GM18951 (cell line): ENCODE data around the gene CFAP74.

ENCODE experiments used
- POLR2A ChIP-seq: IDR thresholded peaks from 4 replicates; pipeline ENCODE4 v1.6.1; 2011; ENCODE audit warnings: mild to moderate bottlenecking; ENCODE audit not compliant: insufficient read length, insufficient read depth; ENCODE audit errors: extremely low read depth
- in situ Hi-C: fragments of 300-500 bp; cut with MboI; formaldehyde crosslinking; loops from one replicate; pipeline ENCODE4 v1.12.0; 2022; ENCODE audit warnings: low sequenced_read_pairs, mixed read lengths, inconsistent platforms; ENCODE audit not compliant: unreplicated experiment

CFAP74 gene

GRCh38 chr1:2000850-2001249 is 2.7 kb downstream of the CFAP74 start:
- TF ChIP-seq POLR2A = no peak
- in situ Hi-C loops = no loop called here

- in situ Hi-C loops = no loop called here
- TF ChIP-seq POLR2A = no peak
Observed at GRCh38 chr1:2000432-2000831, 3.2 kb downstream of the CFAP74 start.

GRCh38 chr1:1997576-1997975 is 6.0 kb downstream of the CFAP74 start:
- TF ChIP-seq POLR2A = no peak
- in situ Hi-C loops = no loop called here

GRCh38 chr1:1996207-1996651 is 7.4 kb downstream of the CFAP74 start:
- in situ Hi-C loops = no loop called here
- no peak for TF ChIP-seq POLR2A

GRCh38 chr1:1994536-1994935 is 9.1 kb downstream of the CFAP74 start:
- no peak for TF ChIP-seq POLR2A
- in situ Hi-C loops = no loop called here

- no peak for TF ChIP-seq POLR2A
- in situ Hi-C loops = no loop called here
Observed at GRCh38 chr1:1990222-1990621, 13.4 kb downstream of the CFAP74 start.

- in situ Hi-C loops = no loop called here
- TF ChIP-seq POLR2A = no peak
Observed at GRCh38 chr1:1989789-1990188, 13.8 kb downstream of the CFAP74 start.

GRCh38 chr1:1989102-1989542 is 14.5 kb downstream of the CFAP74 start:
- TF ChIP-seq POLR2A = no peak
- in situ Hi-C loops = no loop called here

- no peak for TF ChIP-seq POLR2A
- in situ Hi-C loops = no loop called here
Observed at GRCh38 chr1:1988061-1988945, 15.3 kb downstream of the CFAP74 start.

GRCh38 chr1:1987142-1987510 is 16.5 kb downstream of the CFAP74 start:
- TF ChIP-seq POLR2A = no peak
- in situ Hi-C loops = no loop called here

GRCh38 chr1:1986451-1987141 is 17.0 kb downstream of the CFAP74 start:
- in situ Hi-C loops = no loop called here
- no peak for TF ChIP-seq POLR2A

GRCh38 chr1:1985375-1986050 is 18.1 kb downstream of the CFAP74 start:
- in situ Hi-C loops = no loop called here
- no peak for TF ChIP-seq POLR2A

- in situ Hi-C loops = no loop called here
- no peak for TF ChIP-seq POLR2A
Observed at GRCh38 chr1:1984560-1985070, 19.0 kb downstream of the CFAP74 start.
